ENCODE results near the gene CDK11B. TPM values are rescaled to one million over a fixed set of nuclear protein-coding genes. Genes with fewer than 3 reads are reported as not detected.
A peak's percentile ranks its signal among the peaks of the same experiment; 100 is the strongest.

Gene CDK11B
- total RNA-seq, 1 donor from 2014 or later: 23.4 TPM

DNA sequence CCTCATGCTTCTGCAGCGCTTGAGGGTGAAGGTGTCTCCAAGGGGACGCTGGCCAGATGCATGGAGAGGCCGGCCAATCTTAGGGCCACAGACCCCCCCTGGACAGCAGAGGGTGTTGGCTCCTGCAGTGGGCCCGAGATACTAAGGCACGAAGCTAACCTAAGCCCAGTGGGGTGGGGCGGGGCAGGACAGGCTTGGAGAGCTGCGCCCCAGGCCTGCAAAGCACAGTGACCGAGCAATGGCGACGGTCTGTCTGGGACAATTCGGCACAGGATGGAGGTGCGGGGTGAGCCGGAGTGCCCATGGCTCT is 60.1 kb downstream of the CDK11B start:
- Mint-ChIP-seq H3K9me3 (ENCODE audit: unreplicated experiment) (no peaks in the 10 kb centered on the region), H3K27ac (ENCODE audit: unreplicated experiment) (no peak overlapping the region), H3K4me1 (ENCODE audit: low read depth, unreplicated experiment) (no peaks in the 10 kb centered on the region), H3K36me3 (ENCODE audit: low read depth, unreplicated experiment) (no peaks in the 10 kb centered on the region), H3K27me3 (ENCODE audit: low read depth, unreplicated experiment) (peaks cover 17% of the 10 kb centered on the region), H3K4me3 (ENCODE audit: unreplicated experiment) (peak overlapping the region; percentile 80)
- Histone ChIP-seq H3K4me2 (ENCODE audit: low read length) (peak overlapping the region; percentile 74), H3K36me3 (ENCODE audit: insufficient read depth, low read length) (no peaks in the 10 kb centered on the region), H2AFZ (ENCODE audit: low read depth, low read length) (no peak overlapping the region), H3K27ac (ENCODE audit: low read depth, low read length) (no peak overlapping the region), H3K9me3 (ENCODE audit: insufficient read depth, low read depth, low read length) (no peaks in the 10 kb centered on the region), H3K27me3 (ENCODE audit: insufficient read depth, low read length) (peaks cover 13% of the 10 kb centered on the region), H3K79me2 (ENCODE audit: insufficient read depth, low read length) (no peaks in the 10 kb centered on the region), H3K4me3 (ENCODE audit: insufficient read depth, low read depth, low read length) (no peak overlapping the region), H3K4me1 (ENCODE audit: insufficient read depth, low read length) (peaks cover 10% of the 10 kb centered on the region), H3K9ac (ENCODE audit: low read length) (no peak overlapping the region), H4K20me1 (ENCODE audit: insufficient read depth, low read length) (peaks cover 5% of the 10 kb centered on the region)
- no peak for DNase-seq (ENCODE audit: low read depth)
- TF ChIP-seq, protein P1, sequence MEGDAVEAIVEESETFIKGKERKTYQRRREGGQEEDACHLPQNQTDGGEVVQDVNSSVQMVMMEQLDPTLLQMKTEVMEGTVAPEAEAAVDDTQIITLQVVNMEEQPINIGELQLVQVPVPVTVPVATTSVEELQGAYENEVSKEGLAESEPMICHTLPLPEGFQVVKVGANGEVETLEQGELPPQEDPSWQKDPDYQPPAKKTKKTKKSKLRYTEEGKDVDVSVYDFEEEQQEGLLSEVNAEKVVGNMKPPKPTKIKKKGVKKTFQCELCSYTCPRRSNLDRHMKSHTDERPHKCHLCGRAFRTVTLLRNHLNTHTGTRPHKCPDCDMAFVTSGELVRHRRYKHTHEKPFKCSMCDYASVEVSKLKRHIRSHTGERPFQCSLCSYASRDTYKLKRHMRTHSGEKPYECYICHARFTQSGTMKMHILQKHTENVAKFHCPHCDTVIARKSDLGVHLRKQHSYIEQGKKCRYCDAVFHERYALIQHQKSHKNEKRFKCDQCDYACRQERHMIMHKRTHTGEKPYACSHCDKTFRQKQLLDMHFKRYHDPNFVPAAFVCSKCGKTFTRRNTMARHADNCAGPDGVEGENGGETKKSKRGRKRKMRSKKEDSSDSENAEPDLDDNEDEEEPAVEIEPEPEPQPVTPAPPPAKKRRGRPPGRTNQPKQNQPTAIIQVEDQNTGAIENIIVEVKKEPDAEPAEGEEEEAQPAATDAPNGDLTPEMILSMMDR (IDR thresholded peaks at IDR 0.05; ENCODE audit: insufficient read depth, low read depth, low read length): no peak
- TF ChIP-seq EZH2 (IDR thresholded peaks at IDR 0.05; ENCODE audit: insufficient read depth, low read length): no peak
- FAIRE-seq: no peak

GRCh38 chr1:1598051-1598719 is 60.6 kb downstream of the CDK11B start:
- H3K36me3 Mint-ChIP-seq (ENCODE audit: low read depth, unreplicated experiment): no peaks in the 10 kb centered on the region
- FAIRE-seq: no peak
- TF ChIP-seq, protein P1 (IDR thresholded peaks at IDR 0.05; ENCODE audit: insufficient read depth, low read depth, low read length): no peak
- TF ChIP-seq EZH2 (IDR thresholded peaks at IDR 0.05; ENCODE audit: insufficient read depth, low read length): no peak

GRCh38 chr1:1597275-1597930 is 61.4 kb downstream of the CDK11B start:
- H3K4me2 ChIP-seq (ENCODE audit: low read length): peak overlapping the region; percentile 41
- TF ChIP-seq EZH2 (IDR thresholded peaks at IDR 0.05; ENCODE audit: insufficient read depth, low read length): no peak
- TF ChIP-seq, protein P1 (IDR thresholded peaks at IDR 0.05; ENCODE audit: insufficient read depth, low read depth, low read length): no peak
- H3K27ac Mint-ChIP-seq (ENCODE audit: unreplicated experiment): no peak overlapping the region

More at GRCh38 chr1:1598051-1598719, 60.6 kb downstream of the CDK11B start:
- H3K4me1 Mint-ChIP-seq (ENCODE audit: low read depth, unreplicated experiment): no peaks in the 10 kb centered on the region
- peaks cover 14% of the 10 kb centered on the region for H3K27me3 Mint-ChIP-seq (ENCODE audit: low read depth, unreplicated experiment)
- no peak overlapping the region for H3K4me2 ChIP-seq (ENCODE audit: low read length)
- no peak overlapping the region for H3K4me3 ChIP-seq (ENCODE audit: insufficient read depth, low read depth, low read length)
- no peaks in the 10 kb centered on the region for H3K9me3 Mint-ChIP-seq (ENCODE audit: unreplicated experiment)
- H3K4me1 ChIP-seq (ENCODE audit: insufficient read depth, low read length): peaks cover 10% of the 10 kb centered on the region
- peak overlapping the region; percentile 45 for H3K4me3 Mint-ChIP-seq (ENCODE audit: unreplicated experiment)
- peaks cover 13% of the 10 kb centered on the region for H3K27me3 ChIP-seq (ENCODE audit: insufficient read depth, low read length)
- H3K9me3 ChIP-seq (ENCODE audit: insufficient read depth, low read depth, low read length): no peaks in the 10 kb centered on the region
- no peak overlapping the region for H3K27ac ChIP-seq (ENCODE audit: low read depth, low read length)
- H3K79me2 ChIP-seq (ENCODE audit: insufficient read depth, low read length): no peaks in the 10 kb centered on the region
- H4K20me1 ChIP-seq (ENCODE audit: insufficient read depth, low read length): peaks cover 5% of the 10 kb centered on the region
- no peaks in the 10 kb centered on the region for H3K36me3 ChIP-seq (ENCODE audit: insufficient read depth, low read length)
- H3K9ac ChIP-seq (ENCODE audit: low read length): no peak overlapping the region
- no peak overlapping the region for H3K27ac Mint-ChIP-seq (ENCODE audit: unreplicated experiment)
- H2AFZ ChIP-seq (ENCODE audit: low read depth, low read length): no peak overlapping the region
- no peak for DNase-seq (ENCODE audit: low read depth)

More at GRCh38 chr1:1597275-1597930, 61.4 kb downstream of the CDK11B start:
- no peak overlapping the region for H3K4me3 ChIP-seq (ENCODE audit: insufficient read depth, low read depth, low read length)
- no peaks in the 10 kb centered on the region for H3K9me3 Mint-ChIP-seq (ENCODE audit: unreplicated experiment)
- DNase-seq (ENCODE audit: low read depth) (no peak), FAIRE-seq (no peak)
- no peak overlapping the region for H2AFZ ChIP-seq (ENCODE audit: low read depth, low read length)
- H3K27me3 Mint-ChIP-seq (ENCODE audit: low read depth, unreplicated experiment): peaks cover 12% of the 10 kb centered on the region
- no peaks in the 10 kb centered on the region for H3K36me3 ChIP-seq (ENCODE audit: insufficient read depth, low read length)
- no peaks in the 10 kb centered on the region for H3K79me2 ChIP-seq (ENCODE audit: insufficient read depth, low read length)
- H3K9me3 ChIP-seq (ENCODE audit: insufficient read depth, low read depth, low read length): no peaks in the 10 kb centered on the region
- no peaks in the 10 kb centered on the region for H3K36me3 Mint-ChIP-seq (ENCODE audit: low read depth, unreplicated experiment)
- H3K9ac ChIP-seq (ENCODE audit: low read length): no peak overlapping the region
- no peaks in the 10 kb centered on the region for H3K4me1 Mint-ChIP-seq (ENCODE audit: low read depth, unreplicated experiment)
- H3K4me3 Mint-ChIP-seq (ENCODE audit: unreplicated experiment): no peak overlapping the region
- peaks cover 5% of the 10 kb centered on the region for H4K20me1 ChIP-seq (ENCODE audit: insufficient read depth, low read length)
- peaks cover 10% of the 10 kb centered on the region for H3K4me1 ChIP-seq (ENCODE audit: insufficient read depth, low read length)
- peaks cover 13% of the 10 kb centered on the region for H3K27me3 ChIP-seq (ENCODE audit: insufficient read depth, low read length)
- no peak overlapping the region for H3K27ac ChIP-seq (ENCODE audit: low read depth, low read length)
